ENCODE data around the gene GLI3. TPM values are rescaled to one million over a fixed set of nuclear protein-coding genes. Genes with fewer than 3 reads are reported as not detected.

GLI3 gene
- total RNA-seq, 2 experiments from 2014 or later = not detected

DNA sequence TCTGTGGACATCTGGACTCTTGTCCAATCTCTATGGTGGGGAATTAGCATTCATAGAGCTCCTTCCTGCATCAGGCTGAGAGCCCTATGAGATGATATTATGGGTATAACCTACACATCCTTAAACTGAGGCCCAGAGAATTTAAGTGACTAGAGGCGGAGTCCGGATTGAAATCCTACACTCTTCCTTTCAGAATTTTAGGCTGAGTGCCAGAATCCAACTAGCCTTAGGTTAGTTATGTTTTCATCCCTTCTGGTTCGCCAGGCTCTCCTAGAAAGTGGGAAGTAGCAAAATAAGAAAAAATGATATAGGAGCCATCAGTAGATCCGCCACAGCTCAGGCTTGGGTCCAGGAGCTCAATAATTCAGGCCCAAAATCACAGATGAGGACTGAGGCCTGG lies 212.5 kb downstream of the GLI3 start:
- ChIA-PET CTCF (interaction anchor here (2.6 kb wide), 1 partner anchor 10 kb away, joined by 6 read pairs; no protein-coding TSS in a partner anchor), POLR2A (no interaction called here)
- no peaks in the 10 kb centered on the region for H3K4me1 Mint-ChIP-seq (ENCODE audit: low read depth)
- no peaks in the 10 kb centered on the region for H3K9me3 Mint-ChIP-seq
- no peak overlapping the region for H3K4me3 Mint-ChIP-seq
- H3K27ac Mint-ChIP-seq = no peak overlapping the region
- H3K36me3 Mint-ChIP-seq (ENCODE audit: low read depth) = no peaks in the 10 kb centered on the region
- H3K27me3 Mint-ChIP-seq = peaks cover 2% of the 10 kb centered on the region
- intact Hi-C loops (cut with micrococcal nuclease) = no loop called here
- ATAC-seq (no peak), DNase-seq (no peak)
- TF ChIP-seq, protein P1, sequence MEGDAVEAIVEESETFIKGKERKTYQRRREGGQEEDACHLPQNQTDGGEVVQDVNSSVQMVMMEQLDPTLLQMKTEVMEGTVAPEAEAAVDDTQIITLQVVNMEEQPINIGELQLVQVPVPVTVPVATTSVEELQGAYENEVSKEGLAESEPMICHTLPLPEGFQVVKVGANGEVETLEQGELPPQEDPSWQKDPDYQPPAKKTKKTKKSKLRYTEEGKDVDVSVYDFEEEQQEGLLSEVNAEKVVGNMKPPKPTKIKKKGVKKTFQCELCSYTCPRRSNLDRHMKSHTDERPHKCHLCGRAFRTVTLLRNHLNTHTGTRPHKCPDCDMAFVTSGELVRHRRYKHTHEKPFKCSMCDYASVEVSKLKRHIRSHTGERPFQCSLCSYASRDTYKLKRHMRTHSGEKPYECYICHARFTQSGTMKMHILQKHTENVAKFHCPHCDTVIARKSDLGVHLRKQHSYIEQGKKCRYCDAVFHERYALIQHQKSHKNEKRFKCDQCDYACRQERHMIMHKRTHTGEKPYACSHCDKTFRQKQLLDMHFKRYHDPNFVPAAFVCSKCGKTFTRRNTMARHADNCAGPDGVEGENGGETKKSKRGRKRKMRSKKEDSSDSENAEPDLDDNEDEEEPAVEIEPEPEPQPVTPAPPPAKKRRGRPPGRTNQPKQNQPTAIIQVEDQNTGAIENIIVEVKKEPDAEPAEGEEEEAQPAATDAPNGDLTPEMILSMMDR (IDR thresholded peaks at IDR 0.05) = no peak

DNA sequence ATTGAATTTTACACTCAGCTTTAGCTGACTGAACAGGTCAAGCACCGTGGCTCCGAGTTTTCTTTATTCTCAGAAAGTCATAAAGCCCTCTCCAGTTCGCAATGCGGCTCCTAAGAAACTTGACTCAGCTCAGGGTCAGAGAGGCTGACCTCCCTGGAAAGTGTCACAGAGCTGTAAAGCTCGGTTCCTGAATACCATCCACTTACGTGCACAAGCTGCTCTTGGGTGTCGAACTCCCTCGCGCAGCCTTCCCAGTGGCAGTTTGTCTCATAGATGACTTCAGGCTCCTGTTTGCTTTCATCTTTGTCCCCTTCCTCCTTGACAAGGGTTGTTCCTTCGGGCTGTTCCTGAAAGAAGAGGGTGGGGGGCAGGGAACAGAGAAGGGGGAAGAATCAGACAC lies 213.7 kb downstream of the GLI3 start:
- ChIA-PET CTCF (interaction anchor here (0.8 to 1.2 kb wide), 3 partner anchors 9 to 43 kb away, joined by 3 read pairs; no protein-coding TSS in a partner anchor), POLR2A (no interaction called here)
- ATAC-seq (no peak), DNase-seq (no peak)
- Mint-ChIP-seq H3K36me3 (ENCODE audit: low read depth) (no peaks in the 10 kb centered on the region), H3K4me3 (no peak overlapping the region), H3K27ac (no peak overlapping the region), H3K27me3 (peaks cover 6% of the 10 kb centered on the region), H3K4me1 (ENCODE audit: low read depth) (no peaks in the 10 kb centered on the region), H3K9me3 (no peaks in the 10 kb centered on the region)
- intact Hi-C loops (cut with micrococcal nuclease) = no loop called here
- TF ChIP-seq, protein P1 (IDR thresholded peaks at IDR 0.05) = no peak

DNA sequence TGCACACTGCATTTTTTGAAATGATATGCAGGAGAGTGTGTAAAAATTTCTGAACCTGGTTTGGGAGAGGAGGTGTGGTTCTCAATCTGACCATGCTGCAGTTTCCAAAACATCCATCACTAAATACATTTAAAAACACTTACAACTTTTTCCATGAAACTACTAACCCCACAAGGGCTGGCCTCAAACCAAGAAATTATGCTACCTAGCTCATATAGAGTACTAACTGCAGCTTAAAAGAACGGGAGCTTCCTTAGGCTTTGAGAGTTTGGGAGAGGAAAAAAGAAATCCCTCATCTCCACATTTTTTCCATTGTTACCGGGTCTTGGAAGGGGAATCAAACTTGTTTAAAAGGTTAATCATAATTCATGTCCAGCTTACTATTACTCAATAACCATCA lies 214.2 kb downstream of the GLI3 start:
- Mint-ChIP-seq H3K36me3 (ENCODE audit: low read depth) (no peaks in the 10 kb centered on the region), H3K27me3 (peaks cover 9% of the 10 kb centered on the region), H3K9me3 (no peaks in the 10 kb centered on the region), H3K4me3 (no peak overlapping the region), H3K27ac (no peak overlapping the region), H3K4me1 (ENCODE audit: low read depth) (no peaks in the 10 kb centered on the region)
- CTCF ChIA-PET = interaction anchor here (0.8 to 1.2 kb wide), 3 partner anchors 9 to 42 kb away, joined by 3 read pairs; no protein-coding TSS in a partner anchor
- TF ChIP-seq, protein P1 (IDR thresholded peaks at IDR 0.05) = no peak
- POLR2A ChIA-PET = no interaction called here
- DNase-seq (no peak), ATAC-seq (no peak)
- intact Hi-C loops (cut with micrococcal nuclease) = no loop called here

DNA sequence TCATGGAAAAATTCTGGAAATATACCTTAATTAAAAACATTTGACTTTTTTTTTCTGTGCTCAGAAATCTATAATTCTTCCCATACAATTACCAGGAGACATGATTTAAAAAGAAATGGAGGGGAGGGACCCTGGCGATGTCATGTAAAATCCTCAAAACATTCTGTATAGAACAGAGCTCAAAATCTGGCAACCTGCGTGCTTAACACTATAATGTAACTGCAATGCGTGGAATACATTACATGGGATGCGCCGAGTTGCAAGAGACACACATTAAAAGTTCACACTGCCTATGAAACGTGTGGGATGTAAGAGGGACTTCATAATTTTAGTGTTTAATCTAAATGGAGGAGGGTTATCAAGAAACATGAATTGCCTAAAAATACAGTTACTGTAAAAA lies 215.0 kb downstream of the GLI3 start:
- no peaks in the 10 kb centered on the region for H3K4me1 Mint-ChIP-seq (ENCODE audit: low read depth)
- no peaks in the 10 kb centered on the region for H3K36me3 Mint-ChIP-seq (ENCODE audit: low read depth)

DNA sequence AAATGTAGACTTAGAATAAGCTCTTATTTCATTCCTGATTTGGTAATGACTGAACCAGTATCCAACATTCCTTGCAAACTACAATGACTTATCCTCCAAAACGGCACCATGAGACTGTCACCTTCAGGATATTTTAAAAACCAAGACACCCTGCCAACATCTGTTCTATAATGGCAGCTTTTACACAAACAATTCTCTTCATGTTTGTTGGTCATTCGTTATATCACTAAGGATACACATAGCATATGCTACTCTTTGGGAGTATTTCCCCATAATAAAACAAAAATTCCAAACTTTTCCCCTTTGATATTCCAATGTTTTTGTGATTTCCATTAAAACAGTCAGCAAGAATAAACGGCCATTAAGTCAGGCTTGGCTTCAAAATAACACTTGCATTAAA lies 215.4 kb downstream of the GLI3 start:
- POLR2A ChIA-PET = no interaction called here
- Mint-ChIP-seq H3K4me3 (no peak overlapping the region), H3K27me3 (peaks cover 9% of the 10 kb centered on the region), H3K27ac (no peak overlapping the region), H3K4me1 (ENCODE audit: low read depth) (no peaks in the 10 kb centered on the region), H3K9me3 (no peaks in the 10 kb centered on the region), H3K36me3 (ENCODE audit: low read depth) (no peaks in the 10 kb centered on the region)
- DNase-seq (no peak), ATAC-seq (no peak)
- TF ChIP-seq, protein P1 (IDR thresholded peaks at IDR 0.05) = no peak
- intact Hi-C loops (cut with micrococcal nuclease) = no loop called here
- CTCF ChIA-PET = no interaction called here

More for the DNA sequence above, 215.0 kb downstream of the GLI3 start:
- ATAC-seq (no peak), DNase-seq (no peak)
- ChIA-PET POLR2A (no interaction called here), CTCF (no interaction called here)
- Mint-ChIP-seq H3K9me3 (no peaks in the 10 kb centered on the region), H3K27me3 (peaks cover 9% of the 10 kb centered on the region), H3K27ac (no peak overlapping the region), H3K4me3 (no peak overlapping the region)
- intact Hi-C loops (cut with micrococcal nuclease) = no loop called here
- TF ChIP-seq, protein P1 (IDR thresholded peaks at IDR 0.05) = no peak

Measured in activated CD8-positive, alpha-beta T cell treated with anti-CD3 and anti-CD28 coated beads for 36 hours (primary cell).